WTC11 (cell line): ENCODE results near the gene NSMCE3. TPM values are rescaled to one million over a fixed set of nuclear protein-coding genes. Genes with fewer than 3 reads are reported as not detected.

ENCODE experiments used
- ATAC-seq: fragments of 200-7000 bp; cut with Tn5 transposase; 2 replicates; pipeline ENCODE4 v1.10.0; 2021; ENCODE audit warnings: mild to moderate bottlenecking, moderate library complexity
- CTCF ChIA-PET: fragments of 300-600 bp; sonication (Branson Sonifier 250); formaldehyde crosslinking; loops from one replicate; lab custom pipeline; 2021; ENCODE audit warnings: antibody characterized with exemption; lab: Charles Lee
- POLR2A ChIA-PET: fragments of 350-600 bp; sonication (Branson Sonifier 250); formaldehyde crosslinking; loops from one replicate; lab custom pipeline; 2021; ENCODE audit warnings: antibody characterized with exemption; lab: Charles Lee
- DNase-seq: peaks from one replicate; pipeline ENCODE4 v3.0.0; 2021; ENCODE audit warnings: low spot score
- H3K27ac Mint-ChIP-seq: 2 replicates; pipeline ENCODE4 v1.8.0; 2021; ENCODE audit warnings: mixed read lengths
- H3K27me3 Mint-ChIP-seq: 2 replicates; pipeline ENCODE4 v1.8.0; 2021; ENCODE audit warnings: low read depth, mild to moderate bottlenecking, moderate library complexity, mixed read lengths
- H3K36me3 Mint-ChIP-seq: 2 replicates; pipeline ENCODE4 v1.8.0; 2021; ENCODE audit warnings: mixed read lengths
- H3K4me1 Mint-ChIP-seq: 2 replicates; pipeline ENCODE4 v1.8.0; 2022; ENCODE audit warnings: mixed read lengths
- H3K4me3 Mint-ChIP-seq: 2 replicates; pipeline ENCODE4 v1.8.0; 2021; ENCODE audit warnings: mild to moderate bottlenecking, moderate library complexity, mixed read lengths
- H3K9me3 Mint-ChIP-seq: 2 replicates; pipeline ENCODE4 v1.8.0; 2021; ENCODE audit warnings: mixed read lengths
- CREB1 ChIP-seq: sonication (generic); formaldehyde crosslinking; IDR thresholded peaks from 2 replicates; pipeline ENCODE4 v1.8.0; 2023; ENCODE audit warnings: mild to moderate bottlenecking, missing genetic modification reagents
- GABPB1 ChIP-seq: sonication (generic); formaldehyde crosslinking; IDR thresholded peaks from 2 replicates; pipeline ENCODE4 v1.8.1; 2023; ENCODE audit warnings: mild to moderate bottlenecking, missing genetic modification reagents
- GRHL2 ChIP-seq: fragments of 250-450 bp; sonication (Bioruptor Pico); IDR thresholded peaks from 2 replicates; pipeline ENCODE4 v1.8.0; 2022; ENCODE audit warnings: mild to moderate bottlenecking, moderate library complexity; ENCODE audit not compliant: insufficient replicate concordance, severe bottlenecking
- NFATC4 ChIP-seq: fragments of 250-450 bp; sonication (Bioruptor Pico); IDR thresholded peaks from 2 replicates; pipeline ENCODE4 v1.9.0; 2021; ENCODE audit warnings: mild to moderate bottlenecking
- NFE2L1 ChIP-seq: sonication (generic); formaldehyde crosslinking; IDR thresholded peaks from 2 replicates; pipeline ENCODE4 v1.8.1; 2023; ENCODE audit warnings: missing genetic modification reagents
- NFYB ChIP-seq: sonication (generic); formaldehyde crosslinking; conservative IDR thresholded peaks from 2 replicates; pipeline ENCODE4 v1.8.0; 2022; ENCODE audit warnings: low read depth, missing genetic modification reagents
- SP1 ChIP-seq: sonication (generic); formaldehyde crosslinking; conservative IDR thresholded peaks from 2 replicates; pipeline ENCODE4 v1.8.1; 2022; ENCODE audit warnings: missing genetic modification reagents
- ZNF232 ChIP-seq: sonication (generic); formaldehyde crosslinking; IDR thresholded peaks from 2 replicates; pipeline ENCODE4 v1.8.0; 2022; ENCODE audit warnings: mild to moderate bottlenecking, missing genetic modification reagents
- ZNF263 ChIP-seq: sonication (generic); formaldehyde crosslinking; IDR thresholded peaks from 2 replicates; pipeline ENCODE4 v1.8.1; 2022; ENCODE audit warnings: low read depth, mild to moderate bottlenecking, moderate library complexity, missing genetic modification reagents
- total RNA-seq: library from RNA; stranded (reverse); gene quantifications from 3 replicates; pipeline ENCODE4 v1.2.3, GENCODE V29; 2021
- TF ChIP-seq, protein P1 (sequence below): fragments of 250-450 bp; sonication (Bioruptor Pico); IDR thresholded peaks from 2 replicates; pipeline ENCODE4 v2.1.2; 2022; ENCODE audit warnings: mild to moderate bottlenecking, moderate library complexity
- TF ChIP-seq, protein P2 (sequence below): sonication (generic); formaldehyde crosslinking; IDR thresholded peaks from 2 replicates; pipeline ENCODE4 v1.8.1; 2023; ENCODE audit warnings: mild to moderate bottlenecking, missing genetic modification reagents, borderline replicate concordance
- TF ChIP-seq, protein P3 (sequence below): fragments of 250-450 bp; sonication (Bioruptor Pico); IDR thresholded peaks from 2 replicates; pipeline ENCODE4 v1.9.0; 2021; ENCODE audit warnings: moderate library complexity, mild to moderate bottlenecking, inconsistent platforms, borderline replicate concordance
- TF ChIP-seq, protein P4 (sequence below): sonication (generic); formaldehyde crosslinking; IDR thresholded peaks from 2 replicates; pipeline ENCODE4 v1.8.1; 2023; ENCODE audit warnings: mild to moderate bottlenecking, missing genetic modification reagents
- TF ChIP-seq, protein P5 (sequence below): sonication (generic); formaldehyde crosslinking; IDR thresholded peaks from 2 replicates; pipeline ENCODE4 v1.8.1; 2023; ENCODE audit warnings: mild to moderate bottlenecking, missing genetic modification reagents, moderate library complexity
- TF ChIP-seq, protein P6 (sequence below): sonication (generic); formaldehyde crosslinking; IDR thresholded peaks from 2 replicates; pipeline ENCODE4 v1.8.1; 2022; ENCODE audit warnings: mild to moderate bottlenecking, moderate library complexity, missing genetic modification reagents

Gene NSMCE3
- total RNA-seq, 1 experiment from 2014 or later, result 6.6 TPM

DNA sequence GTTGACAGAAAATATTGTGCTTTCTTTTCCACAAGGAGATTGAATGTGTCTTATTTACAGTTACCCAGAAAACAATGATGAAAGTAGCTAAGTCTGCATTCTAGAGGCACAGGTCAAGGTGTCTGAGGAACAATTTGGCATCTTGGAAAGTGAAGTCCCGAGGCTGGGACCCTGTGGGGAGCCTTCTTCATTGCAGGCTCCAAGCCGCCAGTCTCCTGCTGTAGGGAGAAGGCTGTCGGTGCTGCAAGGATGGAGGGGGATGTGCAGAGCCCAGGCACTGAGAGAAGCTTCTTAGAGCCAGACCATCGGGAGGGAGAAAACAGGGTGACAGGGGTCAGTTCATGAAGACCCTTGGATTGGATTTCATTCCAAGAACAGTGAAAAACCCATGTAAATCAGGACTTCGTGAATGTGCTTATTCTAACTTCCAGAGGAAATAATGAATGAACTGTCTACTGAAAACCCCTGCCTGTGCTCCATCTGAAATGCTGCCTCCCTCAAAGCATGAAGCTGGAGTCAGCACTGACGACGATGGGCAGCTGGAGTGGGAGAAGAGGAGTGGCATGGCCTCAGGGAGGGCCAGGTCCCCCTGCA is 25.2 kb upstream of the NSMCE3 start:
- TF ChIP-seq, protein P1, sequence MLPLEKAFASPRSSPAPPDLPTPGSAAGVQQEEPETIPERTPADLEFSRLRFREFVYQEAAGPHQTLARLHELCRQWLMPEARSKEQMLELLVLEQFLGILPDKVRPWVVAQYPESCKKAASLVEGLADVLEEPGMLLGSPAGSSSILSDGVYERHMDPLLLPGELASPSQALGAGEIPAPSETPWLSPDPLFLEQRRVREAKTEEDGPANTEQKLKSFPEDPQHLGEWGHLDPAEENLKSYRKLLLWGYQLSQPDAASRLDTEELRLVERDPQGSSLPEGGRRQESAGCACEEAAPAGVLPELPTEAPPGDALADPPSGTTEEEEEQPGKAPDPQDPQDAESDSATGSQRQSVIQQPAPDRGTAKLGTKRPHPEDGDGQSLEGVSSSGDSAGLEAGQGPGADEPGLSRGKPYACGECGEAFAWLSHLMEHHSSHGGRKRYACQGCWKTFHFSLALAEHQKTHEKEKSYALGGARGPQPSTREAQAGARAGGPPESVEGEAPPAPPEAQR (CRISPR knock-in tag), result no peak
- TF ChIP-seq ZNF232, result no peak
- no peak for TF ChIP-seq GRHL2 (CRISPR knock-in tag)
- no peak for TF ChIP-seq NFE2L1 (CRISPR knock-in tag)
- TF ChIP-seq GABPB1 (CRISPR knock-in tag), result no peak
- no peak for TF ChIP-seq SP1 (CRISPR knock-in tag)
- no peak for TF ChIP-seq NFYB (CRISPR knock-in tag)
- TF ChIP-seq ZNF263 (CRISPR knock-in tag), result no peak
- TF ChIP-seq, protein P2, sequence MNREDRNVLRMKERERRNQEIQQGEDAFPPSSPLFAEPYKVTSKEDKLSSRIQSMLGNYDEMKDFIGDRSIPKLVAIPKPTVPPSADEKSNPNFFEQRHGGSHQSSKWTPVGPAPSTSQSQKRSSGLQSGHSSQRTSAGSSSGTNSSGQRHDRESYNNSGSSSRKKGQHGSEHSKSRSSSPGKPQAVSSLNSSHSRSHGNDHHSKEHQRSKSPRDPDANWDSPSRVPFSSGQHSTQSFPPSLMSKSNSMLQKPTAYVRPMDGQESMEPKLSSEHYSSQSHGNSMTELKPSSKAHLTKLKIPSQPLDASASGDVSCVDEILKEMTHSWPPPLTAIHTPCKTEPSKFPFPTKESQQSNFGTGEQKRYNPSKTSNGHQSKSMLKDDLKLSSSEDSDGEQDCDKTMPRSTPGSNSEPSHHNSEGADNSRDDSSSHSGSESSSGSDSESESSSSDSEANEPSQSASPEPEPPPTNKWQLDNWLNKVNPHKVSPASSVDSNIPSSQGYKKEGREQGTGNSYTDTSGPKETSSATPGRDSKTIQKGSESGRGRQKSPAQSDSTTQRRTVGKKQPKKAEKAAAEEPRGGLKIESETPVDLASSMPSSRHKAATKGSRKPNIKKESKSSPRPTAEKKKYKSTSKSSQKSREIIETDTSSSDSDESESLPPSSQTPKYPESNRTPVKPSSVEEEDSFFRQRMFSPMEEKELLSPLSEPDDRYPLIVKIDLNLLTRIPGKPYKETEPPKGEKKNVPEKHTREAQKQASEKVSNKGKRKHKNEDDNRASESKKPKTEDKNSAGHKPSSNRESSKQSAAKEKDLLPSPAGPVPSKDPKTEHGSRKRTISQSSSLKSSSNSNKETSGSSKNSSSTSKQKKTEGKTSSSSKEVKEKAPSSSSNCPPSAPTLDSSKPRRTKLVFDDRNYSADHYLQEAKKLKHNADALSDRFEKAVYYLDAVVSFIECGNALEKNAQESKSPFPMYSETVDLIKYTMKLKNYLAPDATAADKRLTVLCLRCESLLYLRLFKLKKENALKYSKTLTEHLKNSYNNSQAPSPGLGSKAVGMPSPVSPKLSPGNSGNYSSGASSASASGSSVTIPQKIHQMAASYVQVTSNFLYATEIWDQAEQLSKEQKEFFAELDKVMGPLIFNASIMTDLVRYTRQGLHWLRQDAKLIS (CRISPR knock-in tag), result no peak
- TF ChIP-seq, protein P3, sequence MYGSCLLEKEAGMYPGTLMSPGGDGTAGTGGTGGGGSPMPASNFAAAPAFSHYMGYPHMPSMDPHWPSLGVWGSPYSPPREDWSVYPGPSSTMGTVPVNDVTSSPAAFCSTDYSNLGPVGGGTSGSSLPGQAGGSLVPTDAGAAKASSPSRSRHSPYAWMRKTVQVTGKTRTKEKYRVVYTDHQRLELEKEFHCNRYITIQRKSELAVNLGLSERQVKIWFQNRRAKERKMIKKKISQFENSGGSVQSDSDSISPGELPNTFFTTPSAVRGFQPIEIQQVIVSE (CRISPR knock-in tag), result no peak
- TF ChIP-seq, protein P4, sequence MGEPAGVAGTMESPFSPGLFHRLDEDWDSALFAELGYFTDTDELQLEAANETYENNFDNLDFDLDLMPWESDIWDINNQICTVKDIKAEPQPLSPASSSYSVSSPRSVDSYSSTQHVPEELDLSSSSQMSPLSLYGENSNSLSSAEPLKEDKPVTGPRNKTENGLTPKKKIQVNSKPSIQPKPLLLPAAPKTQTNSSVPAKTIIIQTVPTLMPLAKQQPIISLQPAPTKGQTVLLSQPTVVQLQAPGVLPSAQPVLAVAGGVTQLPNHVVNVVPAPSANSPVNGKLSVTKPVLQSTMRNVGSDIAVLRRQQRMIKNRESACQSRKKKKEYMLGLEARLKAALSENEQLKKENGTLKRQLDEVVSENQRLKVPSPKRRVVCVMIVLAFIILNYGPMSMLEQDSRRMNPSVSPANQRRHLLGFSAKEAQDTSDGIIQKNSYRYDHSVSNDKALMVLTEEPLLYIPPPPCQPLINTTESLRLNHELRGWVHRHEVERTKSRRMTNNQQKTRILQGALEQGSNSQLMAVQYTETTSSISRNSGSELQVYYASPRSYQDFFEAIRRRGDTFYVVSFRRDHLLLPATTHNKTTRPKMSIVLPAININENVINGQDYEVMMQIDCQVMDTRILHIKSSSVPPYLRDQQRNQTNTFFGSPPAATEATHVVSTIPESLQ (CRISPR knock-in tag), result no peak
- no peak for TF ChIP-seq NFATC4
- TF ChIP-seq, protein P5, sequence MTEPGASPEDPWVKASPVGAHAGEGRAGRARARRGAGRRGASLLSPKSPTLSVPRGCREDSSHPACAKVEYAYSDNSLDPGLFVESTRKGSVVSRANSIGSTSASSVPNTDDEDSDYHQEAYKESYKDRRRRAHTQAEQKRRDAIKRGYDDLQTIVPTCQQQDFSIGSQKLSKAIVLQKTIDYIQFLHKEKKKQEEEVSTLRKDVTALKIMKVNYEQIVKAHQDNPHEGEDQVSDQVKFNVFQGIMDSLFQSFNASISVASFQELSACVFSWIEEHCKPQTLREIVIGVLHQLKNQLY (CRISPR knock-in tag), result no peak
- no peak for TF ChIP-seq CREB1 (CRISPR knock-in tag)
- POLR2A ChIA-PET, result no interaction called here
- Mint-ChIP-seq H3K27ac (no peak overlapping the region), H3K4me3 (no peak overlapping the region), H3K27me3 (no peaks in the 10 kb centered on the region; the same call in 1 of the 2 replicates), H3K4me1 (no peaks in the 10 kb centered on the region), H3K9me3 (peaks cover 13% of the 10 kb centered on the region), H3K36me3 (no peaks in the 10 kb centered on the region)
- no peak for ATAC-seq
- CTCF ChIA-PET, result interaction anchor here (1.0 kb wide), 1 partner anchor 155 kb away, joined by 3 read pairs; no protein-coding TSS in a partner anchor
- DNase-seq, result no peak

DNA sequence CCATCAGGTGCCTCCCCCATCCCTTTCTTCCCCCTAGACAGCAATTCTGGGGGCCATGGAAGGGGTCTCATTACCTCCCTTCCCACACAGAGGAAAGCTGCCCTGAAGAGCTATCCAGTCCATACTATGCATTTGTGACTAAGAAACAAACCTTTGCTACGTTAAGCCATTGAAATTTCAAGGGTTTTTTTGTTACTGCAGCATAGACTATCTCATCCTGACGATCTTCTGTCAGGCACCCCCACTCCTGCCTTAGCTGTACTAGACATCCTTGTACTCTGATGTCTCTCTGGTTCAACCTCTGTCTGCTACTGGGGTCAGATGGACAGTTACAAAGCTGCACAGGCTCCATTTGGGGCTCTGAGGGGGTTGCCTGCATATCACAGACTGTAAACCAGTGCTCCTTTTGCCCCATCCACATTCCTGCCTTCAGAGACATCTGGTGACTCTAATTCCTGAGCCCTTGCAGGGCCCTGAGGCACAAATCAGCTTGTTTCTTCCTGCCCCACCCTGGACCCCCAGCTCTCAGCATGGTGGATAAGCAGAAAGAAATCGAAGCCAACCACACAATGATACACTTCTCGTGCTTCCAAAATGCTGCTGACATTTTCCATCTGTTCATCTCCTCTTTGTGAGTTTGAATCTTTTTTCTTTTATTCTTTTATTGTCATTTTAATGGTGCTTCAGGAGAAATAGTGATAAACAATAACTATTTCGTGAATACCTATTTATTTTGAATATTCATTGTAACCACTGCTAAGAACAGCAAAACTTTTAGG is 21.6 kb upstream of the NSMCE3 start:
- ChIA-PET POLR2A (no interaction called here), CTCF (interaction anchor here (1.4 kb wide), 1 partner anchor 151 kb away, joined by 4 read pairs; no protein-coding TSS in a partner anchor)
- Mint-ChIP-seq H3K27ac (no peak overlapping the region), H3K9me3 (peaks cover 9% of the 10 kb centered on the region), H3K27me3 (no peaks in the 10 kb centered on the region; the same call in 1 of the 2 replicates), H3K4me1 (no peaks in the 10 kb centered on the region), H3K36me3 (no peaks in the 10 kb centered on the region), H3K4me3 (no peak overlapping the region)
- no peak for ATAC-seq
- DNase-seq, result no peak
- TF ChIP-seq, protein P6, sequence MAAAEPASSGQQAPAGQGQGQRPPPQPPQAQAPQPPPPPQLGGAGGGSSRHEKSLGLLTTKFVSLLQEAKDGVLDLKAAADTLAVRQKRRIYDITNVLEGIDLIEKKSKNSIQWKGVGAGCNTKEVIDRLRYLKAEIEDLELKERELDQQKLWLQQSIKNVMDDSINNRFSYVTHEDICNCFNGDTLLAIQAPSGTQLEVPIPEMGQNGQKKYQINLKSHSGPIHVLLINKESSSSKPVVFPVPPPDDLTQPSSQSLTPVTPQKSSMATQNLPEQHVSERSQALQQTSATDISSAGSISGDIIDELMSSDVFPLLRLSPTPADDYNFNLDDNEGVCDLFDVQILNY (CRISPR knock-in tag), result no peak
